ENCODE data around the gene UNC5CL. TPM values are rescaled to one million over a fixed set of nuclear protein-coding genes. Genes with fewer than 3 reads are reported as not detected.

The UNC5CL gene
- total RNA-seq, 1 experiment from 2014 or later = 5.5 TPM

DNA sequence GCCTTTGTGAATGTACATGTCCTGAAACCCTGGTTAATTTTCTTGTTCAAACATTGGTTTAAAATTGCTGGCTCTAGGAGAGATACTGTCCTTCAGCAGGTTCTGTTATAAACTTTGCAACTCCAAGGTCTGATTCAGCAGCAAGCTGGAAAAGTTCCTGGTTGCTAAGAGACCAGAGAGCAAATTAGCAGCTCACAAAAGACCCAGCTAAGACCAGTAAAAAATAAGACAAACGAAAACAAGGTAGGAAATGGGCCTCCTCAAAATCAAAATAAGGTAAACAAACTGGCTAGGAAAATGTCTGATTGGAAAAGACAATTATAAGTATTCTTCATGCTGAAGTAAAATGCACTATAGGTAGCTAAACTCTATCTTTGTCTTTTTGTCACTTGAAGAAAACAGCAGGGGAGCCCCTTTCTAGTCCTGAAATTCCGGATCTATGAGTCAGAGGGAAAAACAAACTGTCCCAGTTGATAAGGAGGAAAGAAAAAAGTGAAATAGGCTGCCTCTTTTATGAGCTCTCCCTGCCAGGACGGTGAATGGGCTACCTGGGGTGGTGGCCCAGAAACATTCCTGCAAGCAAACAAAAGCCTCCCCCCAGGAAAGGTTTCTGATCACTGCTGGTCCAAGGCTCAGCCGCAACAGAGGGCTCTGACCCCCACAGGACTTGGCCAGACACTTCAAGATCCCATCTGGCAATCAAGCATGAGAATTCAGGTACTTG is 41.6 kb downstream of the UNC5CL start:
- Histone ChIP-seq H3K4me3 (ENCODE audit: low read depth, low read length) (no peak overlapping the region), H3K27me3 (replicated peaks; ENCODE audit: control insufficient read depth, insufficient read depth, low read length) (no peaks in the 10 kb centered on the region), H3K36me3 (ENCODE audit: control insufficient read depth, insufficient read depth, low read length) (no peaks in the 10 kb centered on the region), H3K9me3 (no peaks in the 10 kb centered on the region), H3K4me1 (peaks cover 48% of the 10 kb centered on the region)
- peaks cover 19% of the 10 kb centered on the region for H3K36me3 Mint-ChIP-seq (ENCODE audit: insufficient read depth, unreplicated experiment)
- POLR2A ChIA-PET = interaction anchor here (0.7 to 2.3 kb wide), 5 partner anchors 39 to 75 kb away, joined by 3 to 19 read pairs (median 5); partner anchors contain the start of genes NFYA and OARD1
- CTCF ChIA-PET = interaction anchor here (0.6 to 2.5 kb wide), 10 partner anchors 13 to 283 kb away, joined by 3 to 19 read pairs (median 3); partner anchors contain the start of gene UNC5CL
- TF ChIP-seq, protein P1, sequence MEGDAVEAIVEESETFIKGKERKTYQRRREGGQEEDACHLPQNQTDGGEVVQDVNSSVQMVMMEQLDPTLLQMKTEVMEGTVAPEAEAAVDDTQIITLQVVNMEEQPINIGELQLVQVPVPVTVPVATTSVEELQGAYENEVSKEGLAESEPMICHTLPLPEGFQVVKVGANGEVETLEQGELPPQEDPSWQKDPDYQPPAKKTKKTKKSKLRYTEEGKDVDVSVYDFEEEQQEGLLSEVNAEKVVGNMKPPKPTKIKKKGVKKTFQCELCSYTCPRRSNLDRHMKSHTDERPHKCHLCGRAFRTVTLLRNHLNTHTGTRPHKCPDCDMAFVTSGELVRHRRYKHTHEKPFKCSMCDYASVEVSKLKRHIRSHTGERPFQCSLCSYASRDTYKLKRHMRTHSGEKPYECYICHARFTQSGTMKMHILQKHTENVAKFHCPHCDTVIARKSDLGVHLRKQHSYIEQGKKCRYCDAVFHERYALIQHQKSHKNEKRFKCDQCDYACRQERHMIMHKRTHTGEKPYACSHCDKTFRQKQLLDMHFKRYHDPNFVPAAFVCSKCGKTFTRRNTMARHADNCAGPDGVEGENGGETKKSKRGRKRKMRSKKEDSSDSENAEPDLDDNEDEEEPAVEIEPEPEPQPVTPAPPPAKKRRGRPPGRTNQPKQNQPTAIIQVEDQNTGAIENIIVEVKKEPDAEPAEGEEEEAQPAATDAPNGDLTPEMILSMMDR (IDR thresholded peaks at IDR 0.05; ENCODE audit: insufficient read depth in 1 of 2, low read depth in 1 of 2, low read length in 1 of 2, severe bottlenecking in 1 of 2, unreplicated experiment in 1 of 2) = no peak
- H3K4me3 Mint-ChIP-seq (ENCODE audit: unreplicated experiment) = peak overlapping the region; percentile 71
- H3K9me3 Mint-ChIP-seq (ENCODE audit: unreplicated experiment) = no peaks in the 10 kb centered on the region
- intact Hi-C loops (cut with micrococcal nuclease; ENCODE audit: unreplicated experiment) = loop anchor here (1.0 to 5.0 kb wide), 4 partner anchors 39 to 100 kb away; no protein-coding TSS in a partner anchor
- no TSS peak for BruUV-seq (replicated peaks)
- DNase-seq = peak; percentile 82 to 86
- peaks cover 59% of the 10 kb centered on the region for H3K4me1 Mint-ChIP-seq (ENCODE audit: low read depth, unreplicated experiment)
- peak overlapping the region; percentile 99 for H3K27ac Mint-ChIP-seq (ENCODE audit: unreplicated experiment)
- no peaks in the 10 kb centered on the region for H3K27me3 Mint-ChIP-seq (ENCODE audit: insufficient read depth, unreplicated experiment)

DNA sequence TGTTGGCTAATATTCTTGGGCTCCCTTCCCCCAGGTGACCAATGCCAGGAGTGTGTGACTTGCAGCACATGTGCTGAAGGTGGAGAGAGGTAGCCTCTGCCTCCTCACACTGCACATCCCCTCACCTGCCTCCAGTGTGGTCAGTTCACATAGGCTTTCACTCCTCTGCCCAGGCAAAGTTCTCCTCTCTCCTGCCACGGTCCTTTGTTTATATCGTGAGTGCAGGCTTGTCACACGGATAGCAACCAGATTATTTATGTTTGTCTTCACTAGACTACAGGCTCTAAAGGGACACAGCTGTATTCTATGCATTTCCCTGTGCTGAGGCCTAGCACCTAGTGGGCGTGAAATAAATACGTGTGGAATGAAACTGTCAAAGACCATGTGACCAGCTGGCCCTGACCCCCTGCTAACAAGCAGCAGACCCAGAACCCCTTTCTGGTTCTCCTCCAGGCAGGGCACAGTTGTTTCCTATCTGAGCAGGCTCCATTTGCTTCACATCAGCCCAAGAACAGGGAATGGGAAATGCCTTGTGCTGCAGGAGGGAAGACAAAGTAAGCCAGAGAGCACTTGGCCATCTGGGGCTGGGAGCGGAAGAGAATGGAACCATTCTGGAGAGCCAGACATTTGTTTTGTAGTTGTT is 42.3 kb downstream of the UNC5CL start:
- Mint-ChIP-seq H3K4me1 (ENCODE audit: low read depth, unreplicated experiment) (peaks cover 56% of the 10 kb centered on the region), H3K36me3 (ENCODE audit: insufficient read depth, unreplicated experiment) (peaks cover 19% of the 10 kb centered on the region), H3K27me3 (ENCODE audit: insufficient read depth, unreplicated experiment) (no peaks in the 10 kb centered on the region), H3K4me3 (ENCODE audit: unreplicated experiment) (peak overlapping the region; percentile 71), H3K27ac (ENCODE audit: unreplicated experiment) (peak overlapping the region; percentile 99), H3K9me3 (ENCODE audit: unreplicated experiment) (no peaks in the 10 kb centered on the region)
- no peaks in the 10 kb centered on the region for H3K36me3 ChIP-seq (ENCODE audit: control insufficient read depth, insufficient read depth, low read length)
- TF ChIP-seq, protein P1 (IDR thresholded peaks at IDR 0.05; ENCODE audit: insufficient read depth in 1 of 2, low read depth in 1 of 2, low read length in 1 of 2, severe bottlenecking in 1 of 2, unreplicated experiment in 1 of 2) = no peak
- TSS peak; percentile 85 for BruUV-seq (replicated peaks)
- H3K9me3 ChIP-seq = no peaks in the 10 kb centered on the region
- POLR2A ChIA-PET = interaction anchor here (1.4 to 2.3 kb wide), 3 partner anchors 43 to 76 kb away, joined by 4 to 19 read pairs (median 14); partner anchors contain the start of genes NFYA and OARD1
- H3K27me3 ChIP-seq (replicated peaks; ENCODE audit: control insufficient read depth, insufficient read depth, low read length) = no peaks in the 10 kb centered on the region
- CTCF ChIA-PET = interaction anchor here (1.6 to 2.5 kb wide), 3 partner anchors 14 to 43 kb away, joined by 3 to 19 read pairs (median 3); partner anchors contain the start of gene UNC5CL
- DNase-seq = peak; percentile 49 to 55
- H3K4me3 ChIP-seq (ENCODE audit: low read depth, low read length) = no peak overlapping the region
- H3K4me1 ChIP-seq = peaks cover 48% of the 10 kb centered on the region
- intact Hi-C loops (cut with micrococcal nuclease; ENCODE audit: unreplicated experiment) = loop anchor here (1.0 to 5.0 kb wide), 4 partner anchors 38 to 99 kb away; no protein-coding TSS in a partner anchor

DNA sequence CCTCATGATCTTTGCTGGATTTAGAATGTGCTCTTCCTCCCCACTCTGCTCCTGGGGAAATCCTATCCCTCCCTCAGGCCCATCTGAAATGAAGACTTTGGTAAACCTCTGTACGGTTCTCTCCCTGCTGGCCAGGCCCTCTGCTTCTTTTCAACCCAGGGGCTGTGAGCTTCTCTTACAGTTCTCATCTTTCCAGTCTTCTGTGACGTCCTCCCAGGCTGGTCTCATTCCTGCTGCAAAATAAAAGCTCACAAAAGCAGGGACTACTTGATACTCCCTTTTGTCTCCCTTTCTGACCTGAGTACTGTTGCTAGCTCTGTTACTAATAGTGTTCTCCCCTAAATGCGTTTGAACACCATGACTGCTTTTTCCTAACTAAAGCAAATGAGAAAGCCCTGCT is 46.3 kb downstream of the UNC5CL start:
- H3K4me3 ChIP-seq (ENCODE audit: low read depth, low read length) = no peak overlapping the region
- Mint-ChIP-seq H3K9me3 (ENCODE audit: unreplicated experiment) (no peaks in the 10 kb centered on the region), H3K27ac (ENCODE audit: unreplicated experiment) (no peak overlapping the region), H3K36me3 (ENCODE audit: insufficient read depth, unreplicated experiment) (peaks cover 17% of the 10 kb centered on the region), H3K27me3 (ENCODE audit: insufficient read depth, unreplicated experiment) (no peaks in the 10 kb centered on the region), H3K4me1 (ENCODE audit: low read depth, unreplicated experiment) (peaks cover 33% of the 10 kb centered on the region), H3K4me3 (ENCODE audit: unreplicated experiment) (no peak overlapping the region)
- H3K9me3 ChIP-seq = no peaks in the 10 kb centered on the region
- ChIA-PET CTCF (no interaction called here), POLR2A (no interaction called here)
- intact Hi-C loops (cut with micrococcal nuclease; ENCODE audit: unreplicated experiment) = no loop called here
- TF ChIP-seq, protein P1 (IDR thresholded peaks at IDR 0.05; ENCODE audit: insufficient read depth in 1 of 2, low read depth in 1 of 2, low read length in 1 of 2, severe bottlenecking in 1 of 2, unreplicated experiment in 1 of 2) = no peak
- no peak for DNase-seq
- peaks cover 42% of the 10 kb centered on the region for H3K4me1 ChIP-seq
- H3K27me3 ChIP-seq (replicated peaks; ENCODE audit: control insufficient read depth, insufficient read depth, low read length) = no peaks in the 10 kb centered on the region
- BruUV-seq (replicated peaks) = no TSS peak
- H3K36me3 ChIP-seq (ENCODE audit: control insufficient read depth, insufficient read depth, low read length) = no peaks in the 10 kb centered on the region
